OCI-LY3 (cell line): ENCODE measurements around the gene KLHDC3.

Experiments used
- H2AFZ ChIP-seq: fragments of 200-600, 300-600 bp; shearing (Covaris generic); 2 replicates; pipeline ENCODE4 v1.6.0; 2014; ENCODE audit warnings: antibody characterized with exemption, low read depth, low read length
- H3K27ac ChIP-seq: fragments of 200-600, 300-600 bp; sonication (generic); 2 replicates; pipeline ENCODE4 v1.5.1; 2014; ENCODE audit warnings: mild to moderate bottlenecking, low read length, moderate library complexity, mixed read lengths
- H3K27me3 ChIP-seq: fragments of 200-600, 300-600 bp; sonication (generic); 2 replicates; pipeline ENCODE4 v1.6.1; 2014; ENCODE audit warnings: low read depth, low read length, mixed read lengths
- H3K36me3 ChIP-seq: fragments of 200-600, 300-600 bp; sonication (generic); replicated peaks from 2 replicates; pipeline ENCODE3; 2014; ENCODE audit warnings: low read depth, low read length, mixed read lengths
- H3K4me1 ChIP-seq: fragments of 300-600, 200-600 bp; sonication (generic); 2 replicates; pipeline ENCODE4 v1.6.1; 2014; ENCODE audit warnings: low read length, mixed read lengths
- H3K4me2 ChIP-seq: fragments of 200-600, 300-600 bp; sonication (generic); 2 replicates; pipeline ENCODE4 v1.6.1; 2014; ENCODE audit warnings: low read length, mixed read lengths
- H3K4me3 ChIP-seq: fragments of 300-600, 200-600 bp; sonication (generic); 2 replicates; pipeline ENCODE4 v1.5.1; 2014; ENCODE audit warnings: antibody characterized with exemption, mild to moderate bottlenecking, low read length, moderate library complexity
- H3K79me2 ChIP-seq: fragments of 300-600, 200-600 bp; shearing (Covaris generic); 2 replicates; pipeline ENCODE4 v1.6.1; 2014; ENCODE audit warnings: mild to moderate bottlenecking, low read length, mixed read lengths
- H3K9ac ChIP-seq: fragments of 300-600, 200-600 bp; shearing (Covaris generic); 2 replicates; pipeline ENCODE4 v1.6.0; 2014; ENCODE audit warnings: mild to moderate bottlenecking, low read length, moderate library complexity
- H3K9me3 ChIP-seq: fragments of 200-600, 300-600 bp; shearing (Covaris generic); 2 replicates; pipeline ENCODE4 v1.6.1; 2014; ENCODE audit warnings: low read length, mixed read lengths; ENCODE audit not compliant: insufficient read depth
- H4K20me1 ChIP-seq: fragments of 200-600, 300-600 bp; sonication (generic); 2 replicates; pipeline ENCODE4 v1.6.1; 2016; ENCODE audit warnings: low read length, mixed read lengths; ENCODE audit not compliant: insufficient read depth
- CTCF ChIP-seq: fragments of 200-600, 300-600 bp; sonication (generic); IDR thresholded peaks from 2 replicates; pipeline ENCODE4 v1.5.1; 2014; ENCODE audit warnings: antibody characterized with exemption, low read length, low read depth
- EZH2phosphoT487 ChIP-seq: fragments of 200-600 bp; shearing (Covaris generic); IDR thresholded peaks from 2 replicates; pipeline ENCODE4 v1.6.1; 2018; ENCODE audit warnings: antibody characterized with exemption, mixed run types, low read depth

Gene KLHDC3

GRCh38 chr6:43009124-43009523 is 4.9 kb upstream of the KLHDC3 start:
- no peaks in the 10 kb centered on the region for H3K27me3 ChIP-seq
- no peak overlapping the region for H2AFZ ChIP-seq
- no peak overlapping the region for H3K4me2 ChIP-seq
- peaks cover 18% of the 10 kb centered on the region for H3K4me1 ChIP-seq
- no peaks in the 10 kb centered on the region for H3K9me3 ChIP-seq
- TF ChIP-seq EZH2phosphoT487 = no peak
- peak; percentile 61 for TF ChIP-seq CTCF
- 0 out of 2 replicates have a peak overlapping the region, but pooled peaks have one; percentile 13 for H3K27ac ChIP-seq
- no peak overlapping the region for H3K9ac ChIP-seq
- no peak overlapping the region for H3K4me3 ChIP-seq
- H4K20me1 ChIP-seq = no peaks in the 10 kb centered on the region
- H3K36me3 ChIP-seq = peaks cover 53% of the 10 kb centered on the region
- peaks cover 11% of the 10 kb centered on the region for H3K79me2 ChIP-seq

GRCh38 chr6:43011207-43011606 is 2.8 kb upstream of the KLHDC3 start:
- Histone ChIP-seq H3K9me3 (no peaks in the 10 kb centered on the region), H4K20me1 (no peaks in the 10 kb centered on the region), H3K27me3 (no peaks in the 10 kb centered on the region), H3K27ac (no peak overlapping the region), H3K36me3 (peaks cover 49% of the 10 kb centered on the region), H3K4me1 (peaks cover 24% of the 10 kb centered on the region), H3K9ac (no peak overlapping the region), H3K4me2 (no peak overlapping the region), H2AFZ (no peak overlapping the region), H3K79me2 (peaks cover 27% of the 10 kb centered on the region), H3K4me3 (no peak overlapping the region)
- TF ChIP-seq CTCF = no peak
- no peak for TF ChIP-seq EZH2phosphoT487

- peaks cover 46% of the 10 kb centered on the region for H3K36me3 ChIP-seq
- H3K4me3 ChIP-seq = peak overlapping the region; percentile 90
- H4K20me1 ChIP-seq = no peaks in the 10 kb centered on the region
- H3K79me2 ChIP-seq = peaks cover 31% of the 10 kb centered on the region
- H3K4me2 ChIP-seq = peak overlapping the region; percentile 97
- H3K9ac ChIP-seq = peak overlapping the region; percentile 84; the same call in 1 of the 2 replicates
- no peaks in the 10 kb centered on the region for H3K27me3 ChIP-seq
- no peak overlapping the region for H3K27ac ChIP-seq
- H3K4me1 ChIP-seq = peaks cover 24% of the 10 kb centered on the region
- no peaks in the 10 kb centered on the region for H3K9me3 ChIP-seq
- no peak for TF ChIP-seq CTCF
- no peak for TF ChIP-seq EZH2phosphoT487
- H2AFZ ChIP-seq = no peak overlapping the region
These were observed 1.7 kb upstream of the KLHDC3 start for GRCh38 chr6:43012364-43012763.

DNA sequence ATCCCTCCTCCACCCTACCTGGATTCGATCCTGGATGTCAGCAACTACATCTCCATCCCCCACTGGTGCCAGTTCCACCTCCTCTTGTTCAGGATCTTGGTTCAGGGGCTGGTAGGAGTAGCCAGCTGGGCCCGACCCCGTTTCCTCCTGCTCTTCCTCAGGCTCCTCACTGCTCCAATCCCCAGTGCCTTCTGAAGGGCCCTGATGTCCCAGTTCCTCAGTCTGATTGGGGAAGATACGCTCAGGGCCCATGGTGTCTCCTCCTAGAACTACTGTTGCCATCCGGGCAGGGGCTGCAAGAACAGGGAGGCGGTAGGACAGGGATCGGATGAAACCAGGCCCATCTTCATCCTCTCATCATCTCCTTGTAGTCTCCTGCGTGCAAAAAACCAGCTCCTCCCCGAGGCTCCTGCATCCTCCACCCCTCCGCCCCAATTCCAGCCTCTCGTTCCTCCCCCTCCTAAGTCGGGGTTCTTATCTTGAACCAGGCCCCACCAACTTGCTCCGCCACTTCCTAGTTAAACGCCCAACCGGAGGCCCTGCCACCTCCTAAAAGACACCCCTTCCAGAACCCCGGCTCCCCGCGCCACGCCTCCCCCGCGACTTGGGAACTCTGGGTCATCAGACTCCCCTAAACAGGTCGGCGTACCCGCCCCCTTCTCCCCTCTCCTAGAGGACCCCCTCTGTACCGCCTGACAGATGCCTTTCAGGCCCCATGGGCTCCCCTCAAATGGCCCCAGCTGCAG is 779 bp upstream of the KLHDC3 start:
- Histone ChIP-seq H3K27ac (peak overlapping the region; percentile 28), H3K9me3 (no peaks in the 10 kb centered on the region), H3K4me3 (peak overlapping the region; percentile 90), H3K27me3 (no peaks in the 10 kb centered on the region), H3K4me2 (peak overlapping the region; percentile 97), H3K79me2 (peaks cover 31% of the 10 kb centered on the region), H2AFZ (peak overlapping the region; percentile 75), H4K20me1 (no peaks in the 10 kb centered on the region), H3K9ac (peak overlapping the region; percentile 84), H3K36me3 (peaks cover 47% of the 10 kb centered on the region), H3K4me1 (peaks cover 22% of the 10 kb centered on the region)
- no peak for TF ChIP-seq CTCF
- no peak for TF ChIP-seq EZH2phosphoT487
